Measurements from ENCODE around the gene TRMO.

Gene TRMO

GRCh38 chr9:97928986-97929604 lies 6.8 kb upstream of the TRMO start:
- Histone ChIP-seq H3K4me3 (replicated peaks; ENCODE audit: insufficient read depth, low read length) (no peak overlapping the region), H3K27me3 (ENCODE audit: insufficient read depth, poor library complexity, severe bottlenecking) (no peaks in the 10 kb centered on the region), H3K27ac (replicated peaks) (no peak overlapping the region)
- no peak for TF ChIP-seq SPI1 (IDR thresholded peaks at IDR 0.05; ENCODE audit: borderline replicate concordance, low read depth)
- TF ChIP-seq REST (IDR thresholded peaks at IDR 0.05; ENCODE audit: insufficient replicate concordance, low read depth), result no peak
- no peak for TF ChIP-seq POLR2AphosphoS5 (IDR thresholded peaks at IDR 0.05; ENCODE audit: low read depth)
- TF ChIP-seq, protein P1, sequence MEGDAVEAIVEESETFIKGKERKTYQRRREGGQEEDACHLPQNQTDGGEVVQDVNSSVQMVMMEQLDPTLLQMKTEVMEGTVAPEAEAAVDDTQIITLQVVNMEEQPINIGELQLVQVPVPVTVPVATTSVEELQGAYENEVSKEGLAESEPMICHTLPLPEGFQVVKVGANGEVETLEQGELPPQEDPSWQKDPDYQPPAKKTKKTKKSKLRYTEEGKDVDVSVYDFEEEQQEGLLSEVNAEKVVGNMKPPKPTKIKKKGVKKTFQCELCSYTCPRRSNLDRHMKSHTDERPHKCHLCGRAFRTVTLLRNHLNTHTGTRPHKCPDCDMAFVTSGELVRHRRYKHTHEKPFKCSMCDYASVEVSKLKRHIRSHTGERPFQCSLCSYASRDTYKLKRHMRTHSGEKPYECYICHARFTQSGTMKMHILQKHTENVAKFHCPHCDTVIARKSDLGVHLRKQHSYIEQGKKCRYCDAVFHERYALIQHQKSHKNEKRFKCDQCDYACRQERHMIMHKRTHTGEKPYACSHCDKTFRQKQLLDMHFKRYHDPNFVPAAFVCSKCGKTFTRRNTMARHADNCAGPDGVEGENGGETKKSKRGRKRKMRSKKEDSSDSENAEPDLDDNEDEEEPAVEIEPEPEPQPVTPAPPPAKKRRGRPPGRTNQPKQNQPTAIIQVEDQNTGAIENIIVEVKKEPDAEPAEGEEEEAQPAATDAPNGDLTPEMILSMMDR (IDR thresholded peaks at IDR 0.05; ENCODE audit: insufficient read depth, low read length), result no peak
- no peak for TF ChIP-seq GABPA (IDR thresholded peaks at IDR 0.05; ENCODE audit: low read depth)
- DNase-seq (ENCODE audit: low read depth in 1 of 2, low spot score in 1 of 2), result no peak

- TF ChIP-seq REST (IDR thresholded peaks at IDR 0.05; ENCODE audit: insufficient replicate concordance, low read depth), result no peak
- TF ChIP-seq, protein P1 (IDR thresholded peaks at IDR 0.05; ENCODE audit: insufficient read depth, low read length), result no peak
- TF ChIP-seq POLR2AphosphoS5 (IDR thresholded peaks at IDR 0.05; ENCODE audit: low read depth), result no peak
- no peak for TF ChIP-seq SPI1 (IDR thresholded peaks at IDR 0.05; ENCODE audit: borderline replicate concordance, low read depth)
- no peak for TF ChIP-seq GABPA (IDR thresholded peaks at IDR 0.05; ENCODE audit: low read depth)
- H3K27ac ChIP-seq (replicated peaks), result no peak overlapping the region
- no peaks in the 10 kb centered on the region for H3K27me3 ChIP-seq (ENCODE audit: insufficient read depth, poor library complexity, severe bottlenecking)
- H3K4me3 ChIP-seq (replicated peaks; ENCODE audit: insufficient read depth, low read length), result no peak overlapping the region
- no peak for DNase-seq (ENCODE audit: low read depth in 1 of 2, low spot score in 1 of 2)
Measured at GRCh38 chr9:97925497-97926334, 3.4 kb upstream of the TRMO start.

DNA sequence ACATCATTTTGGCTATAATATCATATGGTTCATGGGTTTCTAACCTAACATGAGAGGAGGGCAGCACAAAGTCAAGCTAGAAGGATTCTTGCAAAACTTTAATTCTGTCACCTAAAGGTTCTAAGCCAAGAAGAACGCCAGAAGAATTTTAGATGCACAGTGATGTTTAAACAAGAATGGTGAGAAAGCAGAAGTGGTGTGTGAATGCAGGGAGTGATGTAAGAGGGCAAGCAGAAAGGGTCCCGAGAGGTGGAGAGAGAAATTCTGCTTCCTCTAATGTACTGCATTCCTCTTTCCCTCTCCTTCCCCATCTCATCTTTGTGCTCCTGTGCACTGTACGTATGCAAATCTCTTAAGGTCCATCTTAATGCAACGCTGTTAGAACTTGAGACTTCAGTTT lies 2.1 kb upstream of the TRMO start:
- DNase-seq (ENCODE audit: low read depth in 1 of 2, low spot score in 1 of 2), result peak; percentile 71 to 86
- no peaks in the 10 kb centered on the region for H3K27me3 ChIP-seq (ENCODE audit: insufficient read depth, poor library complexity, severe bottlenecking)
- no peak overlapping the region for H3K4me3 ChIP-seq (replicated peaks; ENCODE audit: insufficient read depth, low read length)
- H3K27ac ChIP-seq (replicated peaks), result peak overlapping the region; percentile 99
- TF ChIP-seq SPI1 (IDR thresholded peaks at IDR 0.05; ENCODE audit: borderline replicate concordance, low read depth) (peak; percentile 99), POLR2AphosphoS5 (IDR thresholded peaks at IDR 0.05; ENCODE audit: low read depth) (no peak)

DNA sequence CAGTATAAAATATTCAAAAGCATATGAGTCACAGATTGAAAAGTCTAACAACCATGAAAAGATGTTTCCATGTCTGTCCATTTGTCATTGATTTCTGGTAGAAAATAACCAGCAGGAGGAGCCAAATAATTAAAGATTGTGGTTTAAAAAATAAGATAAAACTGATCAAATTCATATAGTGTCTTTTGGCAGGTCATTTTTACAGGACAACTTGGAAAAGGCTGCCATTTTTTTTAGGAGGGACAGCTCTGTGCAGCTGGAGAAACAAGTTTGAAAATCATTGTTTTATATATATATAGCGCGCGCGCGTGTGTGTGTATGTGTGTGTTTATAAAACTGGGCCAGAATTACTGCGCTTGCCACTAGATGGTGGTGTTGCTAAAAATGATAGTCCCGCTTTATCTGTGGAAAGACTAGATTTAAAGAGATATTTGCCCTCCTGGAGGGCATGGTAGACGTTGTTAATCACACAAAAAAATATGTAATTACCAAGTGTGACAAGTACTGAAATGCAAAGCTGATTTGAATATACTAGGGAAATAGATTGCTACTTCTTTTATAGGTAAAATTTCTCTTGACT lies 1.3 kb upstream of the TRMO start:
- TF ChIP-seq SPI1 (IDR thresholded peaks at IDR 0.05; ENCODE audit: borderline replicate concordance, low read depth), result no peak
- TF ChIP-seq REST (IDR thresholded peaks at IDR 0.05; ENCODE audit: insufficient replicate concordance, low read depth), result no peak
- TF ChIP-seq, protein P1 (IDR thresholded peaks at IDR 0.05; ENCODE audit: insufficient read depth, low read length), result peak; percentile 11
- TF ChIP-seq POLR2AphosphoS5 (IDR thresholded peaks at IDR 0.05; ENCODE audit: low read depth), result no peak
- TF ChIP-seq GABPA (IDR thresholded peaks at IDR 0.05; ENCODE audit: low read depth), result no peak
- Histone ChIP-seq H3K27ac (replicated peaks) (peak overlapping the region; percentile 99), H3K4me3 (replicated peaks; ENCODE audit: insufficient read depth, low read length) (0 out of 2 replicates have a peak overlapping the region, but pooled peaks have one; percentile 12), H3K27me3 (ENCODE audit: insufficient read depth, poor library complexity, severe bottlenecking) (no peaks in the 10 kb centered on the region)
- DNase-seq (ENCODE audit: low read depth in 1 of 2, low spot score in 1 of 2), result peak; percentile 67 to 78
